HCT116 (cell line): Measurements from ENCODE around the gene FXYD6. TPM values are rescaled to one million over a fixed set of nuclear protein-coding genes. Genes with fewer than 3 reads are reported as not detected.

Experiments
- ATAC-seq: fragments of 200-7000 bp; cut with Tn5 transposase; 2 replicates; pipeline ENCODE4 v1.9.1; 2020; ENCODE audit warnings: mild to moderate bottlenecking, moderate library complexity
- BruUV-seq: library from RNA; stranded (reverse); fragments of 400-500 nt; replicated peaks from 2 replicates; lab custom pipeline; 2021; lab: Mats Ljungman, UMichigan
- CTCF ChIA-PET: fragments of 300-600 bp; sonication (Branson Sonifier 250); formaldehyde crosslinking; loops from one replicate; lab custom pipeline; 2021; ENCODE audit warnings: antibody characterized with exemption; lab: Charles Lee
- POLR2A ChIA-PET: fragments of 300-600, 350-600 bp; sonication (Branson Sonifier 250); formaldehyde crosslinking; loops from one replicate; lab custom pipeline; 2021; ENCODE audit warnings: antibody characterized with exemption; lab: Charles Lee
- RAD21 ChIA-PET, 2 experiments: fragments of 300-600 bp; sonication (Branson Sonifier 250); formaldehyde crosslinking; loops; one replicate each; lab custom pipeline; 2023; ENCODE audit warnings: low total read pairs in 2 of 2; ENCODE audit not compliant: uncharacterized antibody in 2 of 2, unreplicated experiment in 2 of 2, low non-redundant PET in 1 of 2; lab: Charles Lee
- DNase-seq: peaks from one replicate; pipeline ENCODE4 v3.0.0-alpha.2; 2010; ENCODE audit warnings: low read depth, low spot score
- H2AFZ ChIP-seq: fragments of 200-600 bp; shearing (Covaris generic), sonication (generic); 2 replicates; pipeline ENCODE4 v1.6.1; 2017; ENCODE audit warnings: low read depth, mixed run types, mixed read lengths, antibody characterized with exemption, low read length; ENCODE audit not compliant: poor library complexity, severe bottlenecking
- H3K27ac ChIP-seq: 2 replicates; pipeline ENCODE4 v1.5.1; 2012; ENCODE audit warnings: low read depth, low read length
- H3K27me3 ChIP-seq: fragments of 200-600 bp; sonication (generic); 2 replicates; pipeline ENCODE4 v1.6.1; 2016; ENCODE audit warnings: mixed run types, low read length, mixed read lengths; ENCODE audit not compliant: insufficient read depth
- H3K36me3 ChIP-seq, 2 experiments: fragments of 200-500 bp in 1 of 2; fragments of 200-600 bp in 1 of 2; sonication (Bioruptor generic) in 1 of 2; sonication (generic) in 1 of 2; 2 replicates each; pipeline versions ENCODE4 v1.5.1 to v1.6.1; 2014 to 2016; ENCODE audit warnings: low read length in 2 of 2, inconsistent platforms in 1 of 2, mixed read lengths in 1 of 2, mixed run types in 1 of 2; ENCODE audit not compliant: insufficient read depth in 2 of 2, control insufficient read depth in 1 of 2
- H3K4me1 ChIP-seq, 2 experiments: fragments of 200-600 bp in 1 of 2; sonication (generic) in 1 of 2; 2 replicates each; pipeline versions ENCODE4 v1.5.1 to v1.6.1; 2012 to 2017; ENCODE audit warnings: low read length in 2 of 2, inconsistent platforms in 1 of 2, mild to moderate bottlenecking in 1 of 2, mixed read lengths in 1 of 2, mixed run types in 1 of 2, moderate library complexity in 1 of 2; ENCODE audit not compliant: insufficient read depth in 2 of 2, control insufficient read depth in 1 of 2
- H3K4me2 ChIP-seq: fragments of 200-600 bp; sonication (generic); 2 replicates; pipeline ENCODE4 v1.6.1; 2017; ENCODE audit warnings: mixed run types, low read length, mixed read lengths
- H3K4me3 ChIP-seq, 2 experiments: fragments of 200-600 bp in 1 of 2; sonication (generic) in 1 of 2; replicated peaks in 1 of 2; 2 replicates each; pipeline ENCODE4 v1.5.1; 2011 to 2016; ENCODE audit warnings: low read length in 2 of 2, control low read depth in 1 of 2, low read depth in 1 of 2, mild to moderate bottlenecking in 1 of 2, mixed read lengths in 1 of 2, mixed run types in 1 of 2
- H3K79me2 ChIP-seq: fragments of 200-600 bp; sonication (generic); 2 replicates; pipeline ENCODE4 v1.6.1; 2017; ENCODE audit warnings: mild to moderate bottlenecking, mixed run types, low read length, moderate library complexity, mixed read lengths; ENCODE audit not compliant: insufficient read depth
- H3K9ac ChIP-seq: fragments of 200-600 bp; sonication (generic); 2 replicates; pipeline ENCODE4 v1.6.1; 2016; ENCODE audit warnings: low read length, mixed read lengths
- H3K9me2 ChIP-seq: fragments of 200-600 bp; sonication (generic), shearing (Covaris generic); 2 replicates; pipeline ENCODE4 v1.6.1; 2017; ENCODE audit warnings: mixed run types, mild to moderate bottlenecking, moderate library complexity; ENCODE audit not compliant: insufficient read depth
- H3K9me3 ChIP-seq, 2 experiments: fragments of 200-500 bp in 1 of 2; fragments of 200-600 bp in 1 of 2; sonication (Bioruptor generic) in 1 of 2; sonication (generic) in 1 of 2; 2 replicates each; pipeline ENCODE4 v1.6.1; 2014 to 2017; ENCODE audit warnings: low read length in 2 of 2, mixed read lengths in 2 of 2, inconsistent platforms in 1 of 2, low read depth in 1 of 2, mild to moderate bottlenecking in 1 of 2, mixed run types in 1 of 2, moderate library complexity in 1 of 2; ENCODE audit not compliant: control insufficient read depth in 1 of 2, insufficient read depth in 1 of 2
- H4K20me1 ChIP-seq: fragments of 200-600 bp; sonication (generic), shearing (Covaris generic); 2 replicates; pipeline ENCODE4 v1.6.1; 2017; ENCODE audit warnings: mixed run types, mild to moderate bottlenecking, moderate library complexity; ENCODE audit not compliant: insufficient read depth
- CEBPB ChIP-seq: IDR thresholded peaks from 2 replicates; pipeline ENCODE4 v1.6.1; 2012; ENCODE audit warnings: low read depth
- EGR1 ChIP-seq: IDR thresholded peaks from 2 replicates; pipeline ENCODE4 v1.6.1; 2012; ENCODE audit warnings: low read depth
- EZH2 ChIP-seq: fragments of 200-600 bp; sonication (generic); IDR thresholded peaks from 2 replicates; pipeline ENCODE4 v1.6.1; 2017; ENCODE audit warnings: antibody characterized with exemption, mixed run types
- EZH2phosphoT487 ChIP-seq: fragments of 200-600 bp; IDR thresholded peaks from 2 replicates; pipeline ENCODE4 v1.6.1; 2018; ENCODE audit warnings: antibody characterized with exemption, borderline replicate concordance
- FOSL1 ChIP-seq: IDR thresholded peaks from 2 replicates; pipeline ENCODE4 v1.6.1; 2012; ENCODE audit warnings: low read depth
- POLR2A ChIP-seq: IDR thresholded peaks from 2 replicates; pipeline ENCODE4 v1.7.0; 2011; ENCODE audit warnings: borderline replicate concordance; ENCODE audit not compliant: insufficient read depth, insufficient read length; ENCODE audit errors: extremely low read depth
- POLR2AphosphoS5 ChIP-seq: IDR thresholded peaks from 2 replicates; pipeline ENCODE4 v1.6.1; 2011; ENCODE audit warnings: mild to moderate bottlenecking, low read depth, low read length, moderate library complexity
- RAD21 ChIP-seq: IDR thresholded peaks from 2 replicates; pipeline ENCODE4 v1.6.1; 2012; ENCODE audit warnings: low read depth, mild to moderate bottlenecking
- REST ChIP-seq: IDR thresholded peaks from 2 replicates; pipeline ENCODE4 v1.6.1; 2012; ENCODE audit warnings: low read depth
- SIN3A ChIP-seq: IDR thresholded peaks from 2 replicates; pipeline ENCODE4 v1.6.1; 2012; ENCODE audit warnings: low read depth
- TCF7L2 ChIP-seq: IDR thresholded peaks from 2 replicates; pipeline ENCODE4 v1.7.0; 2011; ENCODE audit warnings: borderline replicate concordance, inconsistent platforms; ENCODE audit not compliant: insufficient read depth, insufficient read length; ENCODE audit errors: extremely low read depth
- YY1 ChIP-seq: IDR thresholded peaks from 2 replicates; pipeline ENCODE4 v1.6.1; 2011; ENCODE audit warnings: low read length, low read depth, moderate library complexity, mild to moderate bottlenecking; ENCODE audit not compliant: insufficient replicate concordance; ENCODE audit errors: extremely low read depth
- ZBTB33 ChIP-seq: IDR thresholded peaks from 2 replicates; pipeline ENCODE4 v1.6.1; 2011; ENCODE audit warnings: mild to moderate bottlenecking, low read length, moderate library complexity; ENCODE audit not compliant: insufficient replicate concordance; ENCODE audit errors: extremely low read depth
- ZFX ChIP-seq: fragments of 450-650 bp; IDR thresholded peaks from 2 replicates; pipeline ENCODE4 v1.6.1; 2017
- ZNF274 ChIP-seq: fragments of 200-500 bp; sonication (Bioruptor generic); IDR thresholded peaks from 2 replicates; pipeline ENCODE4 v1.6.1; 2014; ENCODE audit warnings: mild to moderate bottlenecking, low read depth, low read length, inconsistent platforms
- intact Hi-C: fragments of 100-400 bp; cut with micrococcal nuclease; formaldehyde crosslinking; loops from 2 replicates; pipeline ENCODE4 v1.10.0; 2022
- total RNA-seq: library from RNA; stranded (reverse); gene quantifications from one replicate; pipeline ENCODE4 v1.2.1, GENCODE V29; 2021; ENCODE audit not compliant: unreplicated experiment

FXYD6 gene
- total RNA-seq, 1 experiment from 2014 or later: 2.5 TPM

- Histone ChIP-seq H3K9me2 (no peaks in the 10 kb centered on the region), H3K9me3 (no peaks in the 10 kb centered on the region), H3K9ac (no peak overlapping the region), H3K4me2 (no peak overlapping the region), H4K20me1 (no peaks in the 10 kb centered on the region), H3K27me3 (no peaks in the 10 kb centered on the region; the same call in 1 of the 2 replicates), H3K79me2 (no peaks in the 10 kb centered on the region), H3K27ac (no peak overlapping the region), H3K4me3 (no peak overlapping the region), H2AFZ (no peak overlapping the region), H3K4me1 (no peaks in the 10 kb centered on the region)
- ChIA-PET RAD21 (no interaction called here), CTCF (interaction anchor here (1.7 to 2.2 kb wide), 2 partner anchors 10 to 373 kb away, joined by 6 to 7 read pairs; no protein-coding TSS in a partner anchor), POLR2A (no interaction called here)
- no peak for ATAC-seq
- intact Hi-C loops: no loop called here
- DNase-seq: no peak
- BruUV-seq: no TSS peak
- TF ChIP-seq FOSL1: no peak
- TF ChIP-seq, all 23 proteins: peak for 0
- H3K36me3 ChIP-seq: no peaks in the 10 kb centered on the region
Measured at GRCh38 chr11:117799634-117800033, 76.8 kb downstream of the FXYD6 start.

GRCh38 chr11:117796872-117797529 is 79.5 kb downstream of the FXYD6 start, which contains the start of gene DSCAML1:
Gene DSCAML1 (minus strand): TSS chr11:117797216. CDS start chr11:117797079, 137 bp downstream.
- no peaks in the 10 kb centered on the region for H3K9me3 ChIP-seq
- H4K20me1 ChIP-seq: no peaks in the 10 kb centered on the region
- no TSS peak for BruUV-seq
- H3K4me3 ChIP-seq: no peak within 1 kb of the TSS
- intact Hi-C loops: no loop called here
- H3K36me3 ChIP-seq: no peaks in the 10 kb centered on the region
- DNase-seq: no peak
- no peak for ATAC-seq
- H3K27me3 ChIP-seq: peaks cover 3% of the 10 kb centered on the region; the same call in 1 of the 2 replicates
- H3K4me2 ChIP-seq: no peak within 1 kb of the TSS
- ChIA-PET RAD21 (no interaction called here), CTCF (no interaction called here), POLR2A (no interaction called here)
- no peaks in the 10 kb centered on the region for H3K4me1 ChIP-seq
- no peaks in the 10 kb centered on the region for H3K9me2 ChIP-seq
- H3K9ac ChIP-seq: no peak within 1 kb of the TSS
- no peak within 1 kb of the TSS for H2AFZ ChIP-seq
- H3K27ac ChIP-seq: no peak within 1 kb of the TSS
- H3K79me2 ChIP-seq: no peaks in the 10 kb centered on the region
- TF ChIP-seq TCF7L2 (no peak), SIN3A (no peak), FOSL1 (no peak), EZH2 (no peak), ZFX (no peak), ZNF274 (no peak), REST (no peak), POLR2AphosphoS5 (no peak), CEBPB (no peak), YY1 (no peak), RAD21 (no peak), POLR2A (no peak), EGR1 (no peak), ZBTB33 (no peak), EZH2phosphoT487 (no peak)
